Kidney epithelial cell (primary cell): ENCODE results near the gene APOC1. TPM values are rescaled to one million over a fixed set of nuclear protein-coding genes. Genes with fewer than 3 reads are reported as not detected.
"Not testable (repeated sequence)": the region's sequence is repeated elsewhere in the genome, so short reads cannot be mapped to it uniquely, and the experiment has no call there.

ENCODE experiments used
- DNase-seq: peaks from one replicate; pipeline ENCODE4 v3.0.0-alpha.2; 2010; ENCODE audit warnings: low read depth
- H3K27me3 ChIP-seq: 2 replicates; pipeline ENCODE4 v1.6.0; 2011; ENCODE audit warnings: low read length; ENCODE audit not compliant: control insufficient read depth, insufficient read depth
- H3K36me3 ChIP-seq: 2 replicates; pipeline ENCODE4 v1.5.1; 2011; ENCODE audit warnings: low read length; ENCODE audit not compliant: control insufficient read depth, insufficient read depth
- H3K4me3 ChIP-seq: 2 replicates; pipeline ENCODE4 v1.5.1; 2011; ENCODE audit warnings: low read depth, mild to moderate bottlenecking, control low read depth, low read length
- total RNA-seq: library from RNA; depleted of rRNA; stranded (reverse); fragments of >200 nt; gene quantifications from 2 replicates; pipeline ENCODE4 v1.2.3, GENCODE V29; 2015
- TF ChIP-seq, protein P1 (sequence below): IDR thresholded peaks from 2 replicates; pipeline ENCODE4 v1.5.1; 2011; ENCODE audit warnings: mild to moderate bottlenecking, moderate library complexity, low read length, control low read depth, inconsistent platforms; ENCODE audit not compliant: insufficient read depth, poor library complexity, severe bottlenecking

Gene APOC1
- total RNA-seq, 1 donor from 2014 or later = 3.5 TPM

- H3K27me3 ChIP-seq = peaks cover 9% of the 10 kb centered on the region
- DNase-seq = no peak
- no peaks in the 10 kb centered on the region for H3K36me3 ChIP-seq
- H3K4me3 ChIP-seq = no peak overlapping the region
- TF ChIP-seq, protein P1, sequence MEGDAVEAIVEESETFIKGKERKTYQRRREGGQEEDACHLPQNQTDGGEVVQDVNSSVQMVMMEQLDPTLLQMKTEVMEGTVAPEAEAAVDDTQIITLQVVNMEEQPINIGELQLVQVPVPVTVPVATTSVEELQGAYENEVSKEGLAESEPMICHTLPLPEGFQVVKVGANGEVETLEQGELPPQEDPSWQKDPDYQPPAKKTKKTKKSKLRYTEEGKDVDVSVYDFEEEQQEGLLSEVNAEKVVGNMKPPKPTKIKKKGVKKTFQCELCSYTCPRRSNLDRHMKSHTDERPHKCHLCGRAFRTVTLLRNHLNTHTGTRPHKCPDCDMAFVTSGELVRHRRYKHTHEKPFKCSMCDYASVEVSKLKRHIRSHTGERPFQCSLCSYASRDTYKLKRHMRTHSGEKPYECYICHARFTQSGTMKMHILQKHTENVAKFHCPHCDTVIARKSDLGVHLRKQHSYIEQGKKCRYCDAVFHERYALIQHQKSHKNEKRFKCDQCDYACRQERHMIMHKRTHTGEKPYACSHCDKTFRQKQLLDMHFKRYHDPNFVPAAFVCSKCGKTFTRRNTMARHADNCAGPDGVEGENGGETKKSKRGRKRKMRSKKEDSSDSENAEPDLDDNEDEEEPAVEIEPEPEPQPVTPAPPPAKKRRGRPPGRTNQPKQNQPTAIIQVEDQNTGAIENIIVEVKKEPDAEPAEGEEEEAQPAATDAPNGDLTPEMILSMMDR = no peak
Observed at GRCh38 chr19:44924243-44924725, 9.9 kb downstream of the APOC1 start.

- no peaks in the 10 kb centered on the region for H3K36me3 ChIP-seq
- H3K4me3 ChIP-seq = no peak overlapping the region
- TF ChIP-seq, protein P1 = no peak
- no peak for DNase-seq
- H3K27me3 ChIP-seq = peaks cover 9% of the 10 kb centered on the region
Observed at GRCh38 chr19:44925114-44925891, 10.9 kb downstream of the APOC1 start.

GRCh38 chr19:44926245-44927077 lies 12.1 kb downstream of the APOC1 start:
- not testable (repeated sequence) for H3K27me3 ChIP-seq, H3K4me3 ChIP-seq, H3K36me3 ChIP-seq, DNase-seq

GRCh38 chr19:44927746-44928145 lies 13.3 kb downstream of the APOC1 start:
- TF ChIP-seq, protein P1 = no peak
- no peak overlapping the region for H3K4me3 ChIP-seq
- DNase-seq = no peak
- H3K36me3 ChIP-seq = no peaks in the 10 kb centered on the region
- peaks cover 9% of the 10 kb centered on the region for H3K27me3 ChIP-seq

DNA sequence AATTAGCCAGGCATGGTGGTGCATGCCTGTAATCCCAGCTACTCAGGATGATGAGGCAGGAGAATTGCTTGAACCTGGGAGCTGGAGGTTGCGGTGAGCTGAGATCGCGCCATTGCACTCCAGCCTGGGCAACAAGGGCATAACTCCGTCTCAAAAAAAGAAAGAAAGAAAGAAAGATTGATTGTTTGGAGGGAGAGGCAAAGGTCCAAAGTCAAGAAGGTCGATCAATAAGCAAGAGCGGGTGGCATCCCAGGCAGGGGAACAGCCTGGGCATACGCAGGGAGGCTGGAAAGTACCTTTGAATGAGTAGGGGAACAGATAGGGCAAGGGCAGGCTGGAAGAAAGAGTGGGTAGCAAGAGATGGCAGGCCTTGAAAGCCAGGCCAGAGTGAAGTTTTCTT lies 15.7 kb downstream of the APOC1 start:
- H3K4me3 ChIP-seq = no peak overlapping the region
- H3K36me3 ChIP-seq = no peaks in the 10 kb centered on the region
- TF ChIP-seq, protein P1 = no peak
- peaks cover 3% of the 10 kb centered on the region for H3K27me3 ChIP-seq
- DNase-seq = no peak

DNA sequence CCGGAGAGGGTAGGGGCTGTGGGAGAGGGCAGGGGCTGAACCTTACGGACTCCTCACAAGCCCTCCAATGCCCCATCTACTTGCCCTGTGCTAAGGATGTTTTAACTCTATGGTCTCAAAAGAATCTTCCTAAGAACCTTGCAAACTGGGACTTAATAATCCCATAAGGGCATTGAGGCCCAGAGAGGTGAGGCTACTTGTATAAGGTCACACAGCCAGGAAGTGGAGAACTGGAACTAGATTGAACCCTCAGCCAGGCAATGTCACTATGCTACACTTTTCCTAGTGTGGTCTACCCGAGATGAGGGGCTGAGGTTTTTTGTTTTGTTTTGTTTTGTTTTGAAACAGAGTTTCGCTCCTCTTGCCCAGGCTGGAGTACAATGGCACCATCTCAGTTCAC lies 17.1 kb downstream of the APOC1 start:
- no peak overlapping the region for H3K4me3 ChIP-seq
- peaks cover 3% of the 10 kb centered on the region for H3K27me3 ChIP-seq
- TF ChIP-seq, protein P1 = no peak
- no peak for DNase-seq
- no peaks in the 10 kb centered on the region for H3K36me3 ChIP-seq
